Activated T-helper 9 cell treated with anti-CD3 and anti-CD28 coated beads, Interleukin-2, amount 50 U/mL, for 16 hours (primary cell): ENCODE measurements around the gene SLC25A21.
"Not testable (repeated sequence)": the region's sequence is repeated elsewhere in the genome, so short reads cannot be mapped to it uniquely, and the experiment has no call there.

Experiments
- DNase-seq: peaks from one replicate; pipeline ENCODE4 v3.0.0-alpha.2; 2020; ENCODE audit warnings: low read depth

Gene SLC25A21

DNA sequence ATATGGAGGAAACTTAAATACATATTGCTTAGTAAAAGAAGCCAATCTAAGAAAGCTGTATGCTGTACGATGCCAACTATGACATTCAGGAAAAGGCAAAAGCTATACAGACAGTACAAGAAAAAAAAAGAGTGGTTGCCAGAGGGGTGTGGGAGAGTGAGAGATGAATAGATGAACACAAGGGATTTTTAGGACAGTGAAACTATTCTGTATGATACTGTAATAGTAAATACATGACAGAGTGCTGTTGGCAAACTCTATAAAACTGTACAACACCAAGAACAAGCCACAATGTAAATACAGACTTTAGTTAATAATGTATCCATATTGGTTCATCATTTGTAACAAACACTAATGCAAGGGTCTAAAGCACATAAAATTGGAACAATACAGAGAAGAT, 14.5 kb upstream of the SLC25A21 start:
- no peak for DNase-seq

DNA sequence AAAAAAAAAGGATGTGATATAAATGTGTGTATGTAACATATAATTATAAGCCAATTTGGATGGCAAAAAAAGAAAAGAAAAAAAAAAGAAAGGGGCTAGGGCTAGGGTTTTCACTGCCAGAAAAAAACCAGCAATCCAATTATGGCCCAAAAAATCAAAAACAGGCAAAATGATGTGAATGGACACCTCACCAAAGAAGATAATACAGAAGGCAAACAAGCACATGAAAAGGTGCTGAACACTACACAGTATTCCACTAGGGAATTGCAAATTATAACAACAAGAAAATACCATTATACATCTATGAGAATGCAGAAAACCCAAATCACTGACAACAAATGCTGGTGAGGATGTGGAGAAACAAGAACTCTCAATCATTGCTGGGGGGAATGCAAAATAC, 13.3 kb upstream of the SLC25A21 start:
- DNase-seq = no peak

- not testable (repeated sequence) for DNase-seq
Observed at GRCh38 chr14:37184520-37184919, 12.1 kb upstream of the SLC25A21 start.

DNA sequence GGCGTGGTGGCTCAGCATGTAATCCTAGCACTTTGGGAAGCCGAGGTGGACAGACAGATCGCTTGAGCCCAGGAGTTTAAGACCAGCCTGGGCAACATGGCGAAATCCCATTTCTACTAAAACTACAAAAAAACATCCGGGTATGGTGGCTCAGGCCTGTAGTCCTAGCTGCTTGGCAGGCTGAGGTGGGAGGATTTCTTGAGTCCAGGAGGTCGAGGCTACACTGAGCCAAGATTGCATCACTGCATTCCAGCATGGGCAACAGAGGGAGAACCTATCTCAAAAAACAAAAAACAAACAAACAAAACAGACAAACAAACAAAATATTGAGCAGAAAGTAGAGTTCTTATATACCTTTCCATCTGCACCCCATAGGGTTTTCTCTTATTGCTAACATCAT, 9.0 kb upstream of the SLC25A21 start:
- no peak for DNase-seq

DNA sequence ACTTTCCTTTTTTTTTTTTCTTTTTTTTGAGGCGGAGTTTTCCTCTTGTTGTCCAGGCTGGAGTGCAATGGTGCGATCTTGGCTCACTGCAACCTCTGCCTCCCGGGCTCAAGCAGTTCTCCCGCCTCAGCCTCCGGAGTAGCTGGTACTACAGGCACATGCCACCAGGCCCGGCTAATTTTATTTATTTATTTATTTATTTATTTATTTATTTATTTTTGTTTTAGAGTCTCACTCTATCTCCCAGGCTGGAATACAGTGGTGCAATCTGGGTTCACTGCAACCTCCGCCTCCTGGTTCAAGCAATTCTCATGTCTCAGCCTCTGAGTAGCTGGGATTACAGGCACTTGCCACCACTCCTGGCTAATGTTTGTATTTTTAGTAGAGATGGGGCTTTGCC, 8.5 kb upstream of the SLC25A21 start:
- not testable (repeated sequence) for DNase-seq

GRCh38 chr14:37179896-37180502, 7.6 kb upstream of the SLC25A21 start:
- no peak for DNase-seq

DNA sequence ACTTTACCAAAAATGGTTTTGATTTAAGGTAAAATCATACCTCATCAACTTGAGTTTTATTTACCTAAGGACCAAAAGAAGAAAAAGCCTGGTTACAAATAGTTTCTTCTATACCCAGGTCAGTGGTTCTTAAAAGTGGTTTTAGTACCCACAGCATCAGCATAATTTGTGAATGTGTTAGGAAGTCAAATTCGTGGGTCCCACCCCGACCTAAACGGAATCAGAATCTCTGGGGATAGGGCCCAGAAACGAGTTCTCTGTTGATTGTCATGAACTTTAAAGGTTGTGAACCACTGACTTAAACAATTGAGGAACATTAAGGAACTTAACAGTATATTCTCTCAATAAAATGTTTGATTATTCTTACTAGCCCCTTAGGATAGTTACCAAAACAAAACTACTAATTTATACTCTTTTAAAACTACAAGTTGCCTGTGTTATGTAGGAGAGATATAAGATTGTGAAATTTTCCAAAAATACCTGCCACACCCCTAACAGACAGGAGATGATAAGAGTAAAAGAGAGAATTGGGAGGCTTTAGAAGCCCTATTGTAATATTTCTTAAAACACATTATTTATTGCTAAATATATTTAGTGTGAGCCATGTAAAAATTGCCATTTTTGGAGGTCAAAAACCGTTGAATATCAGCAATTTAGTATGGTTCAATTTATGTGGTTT, 669 bp upstream of the SLC25A21 start:
- no peak for DNase-seq

DNA sequence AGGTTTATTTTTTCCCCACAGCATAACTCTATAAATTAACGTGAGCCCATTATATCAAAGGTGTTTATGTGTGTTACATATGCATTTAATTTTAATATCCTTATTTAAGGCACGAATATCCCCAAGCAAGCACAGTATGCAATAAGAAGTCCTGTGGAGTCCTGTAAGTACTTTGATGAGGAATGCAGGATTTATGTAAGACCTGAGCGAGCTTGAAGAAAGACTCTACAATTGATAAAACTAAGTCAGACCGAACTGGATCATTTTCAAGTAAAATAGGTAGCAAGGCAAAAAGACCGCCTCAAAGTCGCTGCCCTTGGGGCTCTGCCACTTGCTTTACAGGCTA, 755 bp downstream of the SLC25A21 start:
- no peak for DNase-seq

DNA sequence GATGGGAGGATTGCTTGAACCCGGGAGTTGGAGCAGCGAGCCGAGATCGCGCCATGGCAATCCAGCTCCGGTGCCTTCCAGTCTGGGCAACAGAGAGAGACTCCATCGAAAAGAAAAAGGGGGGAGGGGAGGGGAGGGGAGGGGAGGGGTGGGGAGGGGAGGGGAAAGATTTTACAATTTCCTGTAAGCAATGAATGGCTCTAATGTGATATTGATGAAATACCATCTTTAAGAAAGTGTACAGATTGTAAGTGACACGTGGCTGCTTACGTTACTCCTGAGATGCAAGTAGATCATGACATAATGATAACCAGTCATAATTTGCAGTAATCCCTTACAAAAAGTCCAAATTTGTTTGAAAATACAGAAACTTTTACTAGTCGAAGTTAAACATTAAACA, 1.4 kb downstream of the SLC25A21 start:
- DNase-seq = no peak

GRCh38 chr14:37170237-37170636, 2.2 kb downstream of the SLC25A21 start:
- no peak for DNase-seq

GRCh38 chr14:37168721-37169120, 3.7 kb downstream of the SLC25A21 start:
- no peak for DNase-seq

GRCh38 chr14:37167151-37168047, 5.0 kb downstream of the SLC25A21 start:
- DNase-seq = no peak

- DNase-seq = no peak
Observed at GRCh38 chr14:37165794-37166193, 6.6 kb downstream of the SLC25A21 start.

DNA sequence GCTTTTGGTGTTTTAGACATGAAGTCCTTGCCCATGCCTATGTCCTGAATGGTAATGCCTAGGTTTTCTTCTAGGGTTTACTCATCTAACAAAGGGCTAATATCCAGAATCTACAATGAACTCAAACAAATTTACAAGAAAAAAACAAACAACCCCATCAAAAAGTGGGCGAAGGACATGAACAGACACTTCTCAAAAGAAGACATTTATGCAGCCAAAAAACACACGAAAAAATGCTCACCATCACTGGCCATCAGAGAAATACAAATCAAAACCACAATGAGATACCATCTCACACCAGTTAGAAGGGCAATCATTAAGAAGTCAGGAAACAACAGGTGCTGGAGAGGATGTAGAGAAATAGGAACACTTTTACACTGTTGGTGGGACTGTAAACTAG, 10.1 kb downstream of the SLC25A21 start:
- not testable (repeated sequence) for DNase-seq

DNA sequence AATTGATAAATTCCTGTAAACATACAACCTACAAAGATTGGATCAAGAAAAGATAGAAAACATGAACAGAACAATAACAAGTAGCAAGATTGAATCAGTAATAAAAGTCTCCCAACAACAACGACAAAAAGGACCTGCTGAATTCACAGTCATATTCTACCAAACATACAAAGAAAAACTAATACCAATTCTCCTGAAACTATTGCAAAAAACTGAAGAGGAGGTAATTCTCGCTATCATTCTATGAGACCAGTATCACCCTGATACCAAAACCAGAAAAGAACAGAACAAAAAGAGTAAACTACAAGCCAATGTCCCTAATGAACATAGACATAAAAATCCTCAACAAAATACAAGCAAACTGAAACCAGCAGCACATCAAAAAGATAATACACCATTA, 14.4 kb downstream of the SLC25A21 start:
- DNase-seq = no peak

- no peak for DNase-seq
Observed at GRCh38 chr14:37153483-37153882, 18.9 kb downstream of the SLC25A21 start.

GRCh38 chr14:37153005-37153404, 19.4 kb downstream of the SLC25A21 start:
- DNase-seq = no peak

DNA sequence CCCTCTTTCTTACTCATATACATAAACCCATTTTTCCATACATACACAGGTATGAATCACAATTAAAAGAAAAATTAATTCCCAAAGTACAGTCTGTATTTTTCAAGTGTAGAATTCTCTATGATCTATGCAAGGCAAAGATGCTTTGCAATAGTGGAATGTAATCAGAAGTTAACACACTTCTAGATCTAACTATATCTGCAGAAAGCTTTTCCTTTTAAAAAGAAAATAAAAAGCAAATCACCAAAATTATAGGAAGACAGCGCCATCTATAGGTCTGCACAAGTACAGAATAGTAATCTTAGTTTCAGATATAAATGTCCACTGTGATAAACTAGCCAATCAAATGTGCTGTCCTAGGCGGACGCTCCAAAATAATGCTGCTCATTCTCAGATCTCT, 22.0 kb downstream of the SLC25A21 start:
- no peak for DNase-seq

DNA sequence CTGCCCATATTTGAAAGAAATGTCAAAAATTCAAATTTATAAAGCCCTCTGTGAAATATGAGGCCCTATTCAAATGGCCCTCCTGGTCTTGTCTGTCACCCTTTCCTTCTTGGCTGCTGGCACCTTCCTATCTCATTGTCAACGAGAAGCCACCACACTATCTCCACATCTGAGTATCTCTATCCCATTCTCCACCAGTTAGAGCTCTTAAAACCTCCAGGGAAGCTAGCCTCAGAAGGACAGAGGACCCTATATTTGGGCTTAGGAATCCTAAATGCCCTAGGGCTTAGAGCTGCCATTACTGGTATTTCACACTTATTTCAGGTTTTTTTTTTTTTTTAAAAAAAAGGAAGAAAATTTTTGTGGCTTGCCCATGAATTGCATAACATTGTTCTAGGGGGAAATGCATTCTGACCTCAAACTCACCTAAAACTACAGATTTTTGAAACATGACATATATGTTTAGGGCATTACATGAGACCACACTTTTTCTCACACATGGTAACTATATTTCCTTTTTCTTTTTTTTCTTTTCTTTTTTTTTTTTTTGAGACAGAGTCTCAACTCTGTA, 25.0 kb downstream of the SLC25A21 start:
- no peak for DNase-seq

DNA sequence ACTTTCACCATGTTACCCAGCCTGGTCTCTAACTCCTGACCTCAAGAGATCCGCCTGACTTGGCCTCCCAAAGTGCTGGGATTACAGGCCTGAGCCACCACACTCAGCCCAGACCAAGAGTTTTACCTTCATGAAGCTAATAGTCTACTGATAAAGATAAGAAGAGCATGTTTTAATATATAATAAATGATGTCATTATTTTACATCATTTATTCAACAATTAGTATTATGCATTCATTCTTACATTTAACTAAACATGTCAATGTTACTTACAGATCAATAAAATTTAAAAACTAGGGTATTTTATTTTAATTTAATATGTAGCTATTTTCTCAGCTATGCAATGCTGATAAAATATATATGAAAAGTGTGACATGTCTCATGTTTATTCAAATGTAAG, 26.0 kb downstream of the SLC25A21 start:
- DNase-seq = not testable (repeated sequence)

DNA sequence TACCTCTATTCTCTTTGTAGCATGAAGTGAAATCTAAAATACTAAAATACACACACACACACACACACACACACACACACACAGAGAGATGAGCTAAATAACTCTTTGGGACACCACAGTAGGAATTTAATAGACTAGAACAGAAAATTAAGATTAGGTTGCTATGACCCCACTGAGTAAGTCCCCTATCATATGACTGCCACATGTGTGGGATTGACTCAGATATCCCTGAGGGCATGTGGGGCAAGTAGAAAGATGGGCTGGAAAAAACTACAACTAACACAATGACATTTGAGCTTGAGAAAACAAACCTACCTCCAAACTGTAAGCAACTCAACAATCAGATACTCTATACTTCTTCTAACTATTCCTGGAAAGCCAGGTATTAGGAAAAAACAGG, 27.0 kb downstream of the SLC25A21 start:
- no peak for DNase-seq

DNA sequence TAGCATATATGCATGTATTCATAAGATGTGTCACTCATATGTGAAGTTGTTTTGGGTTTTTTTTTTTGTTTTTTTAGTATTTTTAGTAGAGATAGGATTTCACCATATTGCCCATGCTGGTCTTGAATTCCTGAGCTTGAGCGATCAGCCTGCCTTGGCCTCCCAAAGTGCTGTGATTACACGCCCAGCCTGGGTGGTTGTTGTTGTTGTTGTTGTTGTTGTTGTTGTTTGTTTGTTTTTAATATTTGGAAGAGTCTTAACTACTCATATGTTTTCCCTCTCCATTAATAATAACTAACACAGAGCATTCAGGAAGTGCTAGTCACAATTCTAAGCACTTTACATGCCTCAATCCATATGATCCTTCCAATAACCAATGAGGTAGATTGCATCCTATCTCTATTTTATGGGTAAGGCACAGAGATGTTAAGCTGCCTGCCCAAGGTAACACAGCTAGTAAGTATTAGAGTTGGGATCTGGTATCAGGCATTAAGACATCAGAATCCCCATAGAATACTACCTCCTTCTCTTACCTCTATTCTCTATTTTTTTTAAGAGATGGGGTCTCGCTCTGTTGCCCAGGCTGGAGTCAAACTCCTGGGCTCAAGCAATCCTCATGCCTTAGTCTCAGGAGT, 27.6 kb downstream of the SLC25A21 start:
- no peak for DNase-seq
